ENCODE data around the gene CA11. TPM values are rescaled to one million over a fixed set of nuclear protein-coding genes. Genes with fewer than 3 reads are reported as not detected.

The CA11 gene
- total and polyA plus RNA-seq, 2 experiments from 2014 or later, result 8.8 to 29.7 TPM

DNA sequence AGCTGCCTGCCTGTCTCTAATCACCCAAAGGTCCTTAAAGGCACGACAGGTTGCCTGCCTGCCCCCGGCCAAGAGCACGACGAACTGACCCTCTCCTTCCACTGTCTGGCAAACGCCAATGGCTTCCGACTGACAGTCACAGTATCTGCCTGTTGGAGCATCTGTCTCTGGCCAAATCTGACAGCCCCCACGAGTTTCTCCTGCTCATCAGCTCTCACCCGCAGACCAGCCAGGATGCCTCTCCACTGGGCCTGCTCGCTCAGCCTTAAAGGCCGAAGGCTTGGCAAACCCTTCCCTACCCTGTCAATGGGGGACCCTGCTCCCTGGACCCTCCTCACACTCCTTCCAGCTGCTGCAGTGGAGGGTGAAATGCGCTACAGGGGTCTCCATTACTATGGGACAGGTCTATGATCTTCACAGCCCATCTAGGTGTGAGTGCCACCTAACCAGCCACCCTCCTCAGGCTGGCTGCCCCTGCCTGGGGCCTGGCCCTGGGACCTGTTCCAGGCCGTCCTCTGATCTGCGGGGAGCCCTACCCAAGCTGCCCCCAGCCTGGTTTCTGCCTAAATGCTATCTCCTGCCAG, 32.0 kb downstream of the CA11 start:
- peak overlapping the region; percentile 99 for H3K4me2 ChIP-seq
- peak overlapping the region; percentile 49 for H3K4me3 ChIP-seq
- Mint-ChIP-seq H3K4me3 (peak overlapping the region; percentile 61), H3K27me3 (ENCODE audit: insufficient read depth, low read depth, poor library complexity) (peaks cover 42% of the 10 kb centered on the region), H3K27ac (peak overlapping the region; percentile 98), H3K36me3 (ENCODE audit: low read depth) (peaks cover 53% of the 10 kb centered on the region), H3K9me3 (no peaks in the 10 kb centered on the region; the same call in 1 of the 3 replicates), H3K4me1 (peaks cover 42% of the 10 kb centered on the region)
- ATAC-seq (peak; percentile 13), DNase-seq (ENCODE audit: low spot score) (no peak)
- no peaks in the 10 kb centered on the region for H3K27me3 ChIP-seq (ENCODE audit: insufficient read depth)
- H3K36me3 ChIP-seq (ENCODE audit: insufficient read depth), result peaks cover 32% of the 10 kb centered on the region
- H2AFZ ChIP-seq, result no peak overlapping the region
- H4K20me1 ChIP-seq (replicated peaks; ENCODE audit: insufficient read depth), result peaks cover 21% of the 10 kb centered on the region
- H3K4me1 ChIP-seq (ENCODE audit: insufficient read depth), result peaks cover 39% of the 10 kb centered on the region
- H3K9me2 ChIP-seq (ENCODE audit: insufficient read depth), result no peaks in the 10 kb centered on the region
- peak overlapping the region; percentile 99 for H3K27ac ChIP-seq (ENCODE audit: low read depth)
- H3K79me2 ChIP-seq (replicated peaks; ENCODE audit: insufficient read depth), result peaks cover 32% of the 10 kb centered on the region
- TF ChIP-seq CREB1 (CRISPR knock-in tag; IDR thresholded peaks at IDR 0.05; ENCODE audit: low read depth), result no peak
- TF ChIP-seq ZNF331 (CRISPR knock-in tag; IDR thresholded peaks at IDR 0.05; ENCODE audit: low read depth), result no peak
- no peak for TF ChIP-seq EZH2phosphoT487 (IDR thresholded peaks at IDR 0.05; ENCODE audit: unreplicated experiment)
- TF ChIP-seq POLR2AphosphoS5 (IDR thresholded peaks at IDR 0.05; ENCODE audit: low read depth), result peak; percentile 2; the same call in 1 of the 2 replicates
- no peak for TF ChIP-seq JUNB (IDR thresholded peaks at IDR 0.05; ENCODE audit: unreplicated experiment)
- H3F3A ChIP-seq (replicated peaks; ENCODE audit: low read depth), result peaks cover 47% of the 10 kb centered on the region

DNA sequence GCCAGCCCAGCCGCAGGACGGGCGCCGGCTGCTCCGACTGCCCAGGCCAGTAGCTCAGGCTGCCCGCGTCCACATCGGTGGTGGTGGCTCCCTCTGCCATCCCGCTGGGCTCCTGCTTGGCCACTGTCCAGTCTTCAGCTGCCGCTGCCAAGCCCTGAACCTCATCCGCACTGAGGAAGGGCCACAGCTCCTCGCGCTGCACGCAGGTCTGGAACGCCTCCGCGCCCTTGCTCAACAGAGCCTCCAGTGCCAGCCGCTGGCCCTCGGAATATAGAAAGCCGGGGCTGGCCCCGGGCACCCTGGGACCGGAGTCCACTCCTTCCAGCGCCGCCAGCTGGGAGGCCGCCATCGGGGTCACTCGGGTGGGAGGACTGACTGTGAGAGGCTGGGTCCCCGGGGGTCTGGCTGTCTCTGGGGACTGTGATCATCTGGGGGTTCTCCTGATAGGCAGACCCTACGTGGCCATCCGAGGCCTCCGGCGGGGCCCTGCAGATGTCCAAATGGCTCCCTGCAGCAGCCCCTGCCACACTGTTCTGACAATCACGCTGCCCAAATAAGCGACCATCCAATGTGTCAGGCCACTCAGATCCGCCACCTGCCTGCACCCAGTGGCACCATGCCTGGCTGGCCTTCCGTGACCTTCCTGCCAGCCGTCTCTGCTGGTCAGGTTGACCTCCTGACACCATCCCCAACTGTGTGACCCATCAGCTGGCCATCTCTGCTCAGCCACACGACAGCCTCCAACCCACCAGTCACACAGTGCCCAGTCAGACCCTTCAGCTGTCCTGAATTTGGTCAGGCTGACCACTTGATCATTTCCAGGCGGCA, 32.7 kb downstream of the CA11 start:
- Mint-ChIP-seq H3K27me3 (ENCODE audit: insufficient read depth, low read depth, poor library complexity) (peaks cover 39% of the 10 kb centered on the region), H3K9me3 (no peaks in the 10 kb centered on the region; the same call in 1 of the 3 replicates), H3K36me3 (ENCODE audit: low read depth) (peaks cover 46% of the 10 kb centered on the region), H3K4me3 (peak overlapping the region; percentile 61), H3K4me1 (peaks cover 44% of the 10 kb centered on the region), H3K27ac (peak overlapping the region; percentile 98)
- TF ChIP-seq EZH2 (IDR thresholded peaks at IDR 0.05; ENCODE audit: low read depth, unreplicated experiment) (no peak), POLR2AphosphoS5 (IDR thresholded peaks at IDR 0.05; ENCODE audit: low read depth) (0 out of 2 replicates have a peak, but pooled peaks have one; percentile 4)
- H3K36me3 ChIP-seq (ENCODE audit: insufficient read depth), result peaks cover 29% of the 10 kb centered on the region
- H3K9me2 ChIP-seq (ENCODE audit: insufficient read depth), result no peaks in the 10 kb centered on the region
- H4K20me1 ChIP-seq (replicated peaks; ENCODE audit: insufficient read depth), result peaks cover 17% of the 10 kb centered on the region
- no peak overlapping the region for H3K4me3 ChIP-seq
- H3K27ac ChIP-seq (ENCODE audit: low read depth), result peak overlapping the region; percentile 99; the same call in 1 of the 2 replicates
- no peak for ATAC-seq
- no peak overlapping the region for H3K4me2 ChIP-seq
- peaks cover 25% of the 10 kb centered on the region for H3K79me2 ChIP-seq (replicated peaks; ENCODE audit: insufficient read depth)
- no peaks in the 10 kb centered on the region for H3K27me3 ChIP-seq (ENCODE audit: insufficient read depth)
- DNase-seq (ENCODE audit: low spot score), result no peak
- H3K4me1 ChIP-seq (ENCODE audit: insufficient read depth), result peaks cover 39% of the 10 kb centered on the region
- H3F3A ChIP-seq (replicated peaks; ENCODE audit: low read depth), result peaks cover 42% of the 10 kb centered on the region
- H2AFZ ChIP-seq, result no peak overlapping the region

DNA sequence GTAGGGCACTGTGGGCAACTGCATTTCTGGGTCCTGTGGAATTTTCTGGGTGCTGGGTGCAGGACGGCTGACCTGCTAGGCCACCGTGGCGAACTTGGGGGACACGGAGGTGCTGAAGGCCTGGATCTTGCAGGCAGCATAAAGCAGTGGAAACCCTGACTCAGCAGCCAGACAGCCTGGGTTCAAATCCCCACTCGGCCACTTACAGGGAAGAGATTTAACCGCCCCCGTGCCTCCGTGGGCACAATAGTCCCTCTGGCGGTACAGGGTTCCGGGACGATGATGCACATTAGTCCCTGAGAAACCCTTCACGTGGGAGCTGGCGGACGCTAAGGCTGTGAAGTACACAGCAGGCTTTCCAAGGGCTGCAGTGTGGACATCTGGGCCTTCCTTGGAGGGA, 34.1 kb downstream of the CA11 start:
- Histone ChIP-seq H2AFZ (no peak overlapping the region), H3K4me2 (no peak overlapping the region), H3F3A (replicated peaks; ENCODE audit: low read depth) (peaks cover 28% of the 10 kb centered on the region), H4K20me1 (replicated peaks; ENCODE audit: insufficient read depth) (peaks cover 4% of the 10 kb centered on the region; the same call in 1 of the 2 replicates), H3K27ac (ENCODE audit: low read depth) (no peak overlapping the region), H3K27me3 (ENCODE audit: insufficient read depth) (no peaks in the 10 kb centered on the region), H3K36me3 (ENCODE audit: insufficient read depth) (peaks cover 15% of the 10 kb centered on the region; the same call in 1 of the 2 replicates), H3K4me1 (ENCODE audit: insufficient read depth) (peaks cover 27% of the 10 kb centered on the region), H3K9me2 (ENCODE audit: insufficient read depth) (no peaks in the 10 kb centered on the region), H3K79me2 (replicated peaks; ENCODE audit: insufficient read depth) (peaks cover 11% of the 10 kb centered on the region), H3K4me3 (no peak overlapping the region)
- Mint-ChIP-seq H3K9me3 (no peaks in the 10 kb centered on the region; the same call in 2 of the 3 replicates), H3K4me3 (no peak overlapping the region), H3K36me3 (ENCODE audit: low read depth) (peaks cover 32% of the 10 kb centered on the region), H3K4me1 (peaks cover 34% of the 10 kb centered on the region), H3K27ac (peak overlapping the region; percentile 70; the same call in 1 of the 2 replicates), H3K27me3 (ENCODE audit: insufficient read depth, low read depth, poor library complexity) (peaks cover 31% of the 10 kb centered on the region)
- DNase-seq (ENCODE audit: low spot score) (no peak), ATAC-seq (no peak)
- TF ChIP-seq, protein P1, sequence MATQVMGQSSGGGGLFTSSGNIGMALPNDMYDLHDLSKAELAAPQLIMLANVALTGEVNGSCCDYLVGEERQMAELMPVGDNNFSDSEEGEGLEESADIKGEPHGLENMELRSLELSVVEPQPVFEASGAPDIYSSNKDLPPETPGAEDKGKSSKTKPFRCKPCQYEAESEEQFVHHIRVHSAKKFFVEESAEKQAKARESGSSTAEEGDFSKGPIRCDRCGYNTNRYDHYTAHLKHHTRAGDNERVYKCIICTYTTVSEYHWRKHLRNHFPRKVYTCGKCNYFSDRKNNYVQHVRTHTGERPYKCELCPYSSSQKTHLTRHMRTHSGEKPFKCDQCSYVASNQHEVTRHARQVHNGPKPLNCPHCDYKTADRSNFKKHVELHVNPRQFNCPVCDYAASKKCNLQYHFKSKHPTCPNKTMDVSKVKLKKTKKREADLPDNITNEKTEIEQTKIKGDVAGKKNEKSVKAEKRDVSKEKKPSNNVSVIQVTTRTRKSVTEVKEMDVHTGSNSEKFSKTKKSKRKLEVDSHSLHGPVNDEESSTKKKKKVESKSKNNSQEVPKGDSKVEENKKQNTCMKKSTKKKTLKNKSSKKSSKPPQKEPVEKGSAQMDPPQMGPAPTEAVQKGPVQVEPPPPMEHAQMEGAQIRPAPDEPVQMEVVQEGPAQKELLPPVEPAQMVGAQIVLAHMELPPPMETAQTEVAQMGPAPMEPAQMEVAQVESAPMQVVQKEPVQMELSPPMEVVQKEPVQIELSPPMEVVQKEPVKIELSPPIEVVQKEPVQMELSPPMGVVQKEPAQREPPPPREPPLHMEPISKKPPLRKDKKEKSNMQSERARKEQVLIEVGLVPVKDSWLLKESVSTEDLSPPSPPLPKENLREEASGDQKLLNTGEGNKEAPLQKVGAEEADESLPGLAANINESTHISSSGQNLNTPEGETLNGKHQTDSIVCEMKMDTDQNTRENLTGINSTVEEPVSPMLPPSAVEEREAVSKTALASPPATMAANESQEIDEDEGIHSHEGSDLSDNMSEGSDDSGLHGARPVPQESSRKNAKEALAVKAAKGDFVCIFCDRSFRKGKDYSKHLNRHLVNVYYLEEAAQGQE (IDR thresholded peaks at IDR 0.05; ENCODE audit: unreplicated experiment), result no peak
- TF ChIP-seq CREB1 (CRISPR knock-in tag; IDR thresholded peaks at IDR 0.05; ENCODE audit: low read depth), result no peak
- TF ChIP-seq ZNF331 (CRISPR knock-in tag; IDR thresholded peaks at IDR 0.05; ENCODE audit: low read depth), result no peak
- TF ChIP-seq ETS1 (IDR thresholded peaks at IDR 0.05), result no peak
- no peak for TF ChIP-seq STAT1 (IDR thresholded peaks at IDR 0.05; ENCODE audit: unreplicated experiment)

Measured in GM23338 (cell line).